Liver (tissue), 9 donors: ENCODE results near the gene CATSPER4. TPM values are rescaled to one million over a fixed set of nuclear protein-coding genes. Genes with fewer than 3 reads are reported as not detected.

Experiments used
- DNase-seq: peaks from one replicate; pipeline ENCODE4 v3.0.0-alpha.2; 2017; ENCODE audit warnings: low spot score
- H3K27ac ChIP-seq, 2 donors: one replicate each; pipeline ENCODE4 v1.7.0; 2013; ENCODE audit warnings: inconsistent platforms in 2 of 2, low read length in 2 of 2, control low read depth in 1 of 2, low read depth in 1 of 2, mild to moderate bottlenecking in 1 of 2
- H3K27me3 ChIP-seq, 4 donors: one replicate each; pipeline versions ENCODE4 v1.6.1 to v1.7.0; 2013; ENCODE audit warnings: low read length in 3 of 4, inconsistent platforms in 1 of 4, mild to moderate bottlenecking in 1 of 4, moderate library complexity in 1 of 4; ENCODE audit not compliant: control insufficient read depth in 4 of 4, insufficient read depth in 4 of 4
- H3K36me3 ChIP-seq, 4 donors: one replicate each; pipeline versions ENCODE4 v1.6.1 to v1.7.0; 2013; ENCODE audit warnings: low read length in 3 of 4, mild to moderate bottlenecking in 3 of 4, low read depth in 1 of 4, moderate library complexity in 1 of 4; ENCODE audit not compliant: control insufficient read depth in 4 of 4, insufficient read depth in 3 of 4
- H3K4me1 ChIP-seq, 4 donors: one replicate each; pipeline versions ENCODE4 v1.6.1 to v1.7.0; 2013; ENCODE audit warnings: low read length in 3 of 4, mild to moderate bottlenecking in 3 of 4, moderate library complexity in 1 of 4; ENCODE audit not compliant: control insufficient read depth in 4 of 4, insufficient read depth in 4 of 4
- H3K4me3 ChIP-seq, 3 donors: one replicate each; pipeline versions ENCODE4 v1.6.1 to v1.7.0; 2013; ENCODE audit warnings: low read length in 3 of 3, control low read depth in 1 of 3, low read depth in 1 of 3, mild to moderate bottlenecking in 1 of 3
- H3K9ac ChIP-seq, 2 donors: one replicate each; pipeline ENCODE4 v1.7.0; 2013; ENCODE audit warnings: low read length in 2 of 2, mild to moderate bottlenecking in 2 of 2, moderate library complexity in 2 of 2, control low read depth in 1 of 2, low read depth in 1 of 2
- H3K9me3 ChIP-seq, 4 donors: one replicate each; pipeline versions ENCODE4 v1.6.1 to v1.7.0; 2013; ENCODE audit warnings: low read length in 3 of 4; ENCODE audit not compliant: control insufficient read depth in 4 of 4
- ATF3 ChIP-seq: IDR thresholded peaks from 2 replicates; pipeline ENCODE4 v1.6.1; 2016; ENCODE audit warnings: antibody characterized with exemption
- CTCF ChIP-seq: fragments of 150-350 bp; IDR thresholded peaks from 2 replicates; pipeline ENCODE4 v1.5.1; 2017; ENCODE audit warnings: improper control_type of control experiment, low read depth, low read length; ENCODE audit not compliant: missing input control
- EGR1 ChIP-seq, 2 donors: IDR thresholded peaks; 2 replicates each; pipeline ENCODE4 v1.6.1; 2016 to 2018; ENCODE audit warnings: antibody characterized with exemption in 2 of 2, low read depth in 2 of 2
- FOXA1 ChIP-seq: IDR thresholded peaks from 2 replicates; pipeline ENCODE4 v1.6.1; 2016; ENCODE audit warnings: antibody characterized with exemption
- FOXA2 ChIP-seq: IDR thresholded peaks from 2 replicates; pipeline ENCODE4 v1.6.1; 2016; ENCODE audit warnings: antibody characterized with exemption
- GABPA ChIP-seq, 2 donors: IDR thresholded peaks in 1 of 2; conservative IDR thresholded peaks in 1 of 2; 2 replicates each; pipeline ENCODE4 v1.6.1; 2016; ENCODE audit warnings: antibody characterized with exemption in 2 of 2, mild to moderate bottlenecking in 1 of 2, moderate library complexity in 1 of 2
- HNF4A ChIP-seq, 2 donors: conservative IDR thresholded peaks; 2 replicates each; pipeline ENCODE4 v1.6.1; 2016; ENCODE audit warnings: antibody characterized with exemption in 2 of 2, mild to moderate bottlenecking in 2 of 2
- HNF4G ChIP-seq: IDR thresholded peaks from 2 replicates; pipeline ENCODE4 v1.6.1; 2016; ENCODE audit warnings: antibody characterized with exemption
- JUND ChIP-seq, 2 donors: IDR thresholded peaks; 2 replicates each; pipeline ENCODE4 v1.6.1; 2016; ENCODE audit warnings: antibody characterized with exemption in 2 of 2
- MAX ChIP-seq: IDR thresholded peaks from 2 replicates; pipeline ENCODE4 v1.6.1; 2016; ENCODE audit warnings: antibody characterized with exemption
- NR2F2 ChIP-seq: IDR thresholded peaks from 2 replicates; pipeline ENCODE4 v1.6.1; 2016; ENCODE audit warnings: antibody characterized with exemption
- RAD21 ChIP-seq, 2 donors: IDR thresholded peaks; 2 replicates each; pipeline ENCODE4 v1.6.1; 2016; ENCODE audit warnings: antibody characterized with exemption in 2 of 2, mild to moderate bottlenecking in 2 of 2
- REST ChIP-seq: IDR thresholded peaks from 2 replicates; pipeline ENCODE4 v1.6.1; 2016; ENCODE audit warnings: antibody characterized with exemption, mild to moderate bottlenecking
- RXRA ChIP-seq, 2 donors: IDR thresholded peaks; 2 replicates each; pipeline ENCODE4 v1.6.1; 2017 to 2018; ENCODE audit warnings: antibody characterized with exemption in 2 of 2, mild to moderate bottlenecking in 1 of 2
- SP1 ChIP-seq: IDR thresholded peaks from 2 replicates; pipeline ENCODE4 v1.6.1; 2018; ENCODE audit warnings: antibody characterized with exemption, mild to moderate bottlenecking
- TAF1 ChIP-seq: conservative IDR thresholded peaks from 2 replicates; pipeline ENCODE4 v1.6.1; 2016; ENCODE audit warnings: antibody characterized with exemption, mild to moderate bottlenecking
- YY1 ChIP-seq: IDR thresholded peaks from 2 replicates; pipeline ENCODE4 v1.6.1; 2016; ENCODE audit warnings: antibody characterized with exemption, mild to moderate bottlenecking
- ZBTB33 ChIP-seq: IDR thresholded peaks from 2 replicates; pipeline ENCODE4 v1.6.1; 2016; ENCODE audit warnings: antibody characterized with exemption
- WGBS: extraction: QIAGEN DNeasy Blood & Tissue Kit; methylation state at CpG from one replicate; pipeline ENCODE4 v1.1.7; 2013; 5-methylcytosine and 5-hydroxymethylcytosine counted together
- polyA plus RNA-seq, 2 donors: library from polyadenylated mRNA; stranded (reverse) in 1 of 2; unstranded in 1 of 2; fragments of 200-250 nt in 1 of 2; fragments of >200 nt in 1 of 2; fragmentation: Nextera tagmentation in 1 of 2; extraction: Ambion mirVana in 1 of 2; gene quantifications; one replicate each; pipeline versions ENCODE4 v1.2.1 to v1.2.3, GENCODE V29; 2013 to 2015
- total RNA-seq, 2 donors: library from RNA; depleted of rRNA; stranded (reverse); fragments of >200 nt; gene quantifications; one replicate each; pipeline ENCODE4 v1.2.3, GENCODE V29; 2014
- donor health status: healthy.
- donor health status: healthy.
- donor health status: healthy.
- donor health status: healthy.
- donor health status: healthy.

The CATSPER4 gene
- total and polyA plus RNA-seq, 4 donors = not detected

GRCh38 chr1:26191739-26192138, 1.3 kb downstream of the CATSPER4 start:
- H3K27ac ChIP-seq = no peak overlapping the region
- H3K27me3 ChIP-seq = no peaks in the 10 kb centered on the region
- no peaks in the 10 kb centered on the region for H3K36me3 ChIP-seq
- no peak for TF ChIP-seq NR2F2
- no peak for TF ChIP-seq MAX
- TF ChIP-seq FOXA1 = no peak
- no peak for TF ChIP-seq HNF4A (conservative IDR thresholded peaks at IDR 0.05)
- no peak for TF ChIP-seq HNF4G
- no peak for TF ChIP-seq JUND (IDR thresholded peaks at IDR 0.05)
- TF ChIP-seq YY1 = no peak
- TF ChIP-seq ZBTB33 = no peak
- no peak for TF ChIP-seq CTCF
- no peak for TF ChIP-seq FOXA2
- no peak for TF ChIP-seq ATF3
- TF ChIP-seq EGR1 (IDR thresholded peaks at IDR 0.05; ENCODE audit: low read depth in 2 of 2) = no peak
- no peak for TF ChIP-seq RXRA (IDR thresholded peaks at IDR 0.05)
- TF ChIP-seq GABPA (IDR thresholded peaks at IDR 0.05 in 1 of 2, conservative IDR thresholded peaks at IDR 0.05 in 1 of 2) = no peak
- no peak for TF ChIP-seq RAD21 (IDR thresholded peaks at IDR 0.05)
- TF ChIP-seq REST = no peak
- TF ChIP-seq TAF1 = no peak
- H3K9ac ChIP-seq = no peak overlapping the region
- no peak for DNase-seq
- WGBS = 69% methylated on average over 3 of the region's 3 CpGs
- H3K9me3 ChIP-seq = no peaks in the 10 kb centered on the region
- no peak overlapping the region for H3K4me3 ChIP-seq
- no peaks in the 10 kb centered on the region for H3K4me1 ChIP-seq

- Histone ChIP-seq H3K36me3 (no peaks in the 10 kb centered on the region), H3K4me3 (no peak overlapping the region), H3K9me3 (no peaks in the 10 kb centered on the region), H3K4me1 (no peaks in the 10 kb centered on the region), H3K9ac (no peak overlapping the region), H3K27ac (no peak overlapping the region), H3K27me3 (no peaks in the 10 kb centered on the region)
- WGBS = 61% methylated on average over 3 of the region's 3 CpGs
- no peak for DNase-seq
- no peak for TF ChIP-seq HNF4G
- TF ChIP-seq GABPA (IDR thresholded peaks at IDR 0.05 in 1 of 2, conservative IDR thresholded peaks at IDR 0.05 in 1 of 2) = no peak
- no peak for TF ChIP-seq FOXA1
- no peak for TF ChIP-seq FOXA2
- no peak for TF ChIP-seq JUND (IDR thresholded peaks at IDR 0.05)
- no peak for TF ChIP-seq SP1
- TF ChIP-seq TAF1 = no peak
- TF ChIP-seq REST = no peak
- no peak for TF ChIP-seq ATF3
- no peak for TF ChIP-seq RAD21 (IDR thresholded peaks at IDR 0.05)
- TF ChIP-seq YY1 = no peak
- no peak for TF ChIP-seq ZBTB33
- no peak for TF ChIP-seq MAX
Measured at GRCh38 chr1:26195805-26196204, 5.4 kb downstream of the CATSPER4 start.
